Measurements from ENCODE around the gene KCNA1.

Gene KCNA1

DNA sequence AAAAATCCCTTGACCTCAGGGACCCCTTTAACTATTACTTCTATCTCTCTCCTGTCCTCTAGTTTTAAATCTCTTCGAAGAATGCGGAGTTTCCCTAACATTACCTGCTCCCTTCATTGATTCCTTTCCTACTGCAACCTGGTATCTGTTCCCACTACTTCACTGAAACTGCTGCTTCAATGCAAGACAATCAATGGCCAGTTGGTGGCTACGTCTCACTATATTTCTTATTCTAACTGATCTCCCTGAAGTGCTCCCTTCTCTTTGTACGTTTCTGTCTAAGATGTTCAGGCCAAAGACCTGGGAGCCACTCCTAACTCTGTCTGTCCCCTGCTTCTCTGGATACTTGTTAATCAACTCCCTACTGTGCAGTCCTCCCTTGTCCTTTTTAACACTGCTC, 10.3 kb upstream of the KCNA1 start:
- H3K27ac ChIP-seq (ENCODE audit: low read length): no peak overlapping the region
- no peak for DNase-seq

DNA sequence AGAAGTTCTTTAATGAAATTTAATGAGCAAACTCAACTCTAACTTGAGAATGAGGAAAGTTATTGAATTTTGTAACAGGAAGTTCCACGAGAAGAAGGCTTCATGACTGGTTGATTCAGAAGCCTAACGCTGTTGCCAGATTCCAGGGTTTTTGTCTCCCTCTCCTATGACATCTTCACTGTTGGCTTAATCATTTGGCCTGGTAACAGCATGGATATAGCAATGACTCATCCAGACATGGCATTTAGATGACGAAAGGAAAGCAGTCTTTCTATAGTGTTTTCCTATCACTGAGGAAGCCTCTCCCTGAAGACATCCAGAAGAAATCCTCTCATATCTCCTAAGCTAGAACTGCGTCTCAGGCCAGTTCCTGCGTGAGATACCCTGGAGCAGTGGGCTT, 9.4 kb upstream of the KCNA1 start:
- Histone ChIP-seq H3K4me2 (ENCODE audit: low read depth, low read length) (no peak overlapping the region), H3K9me3 (replicated peaks; ENCODE audit: insufficient read depth, low read length) (no peaks in the 10 kb centered on the region), H3K4me3 (ENCODE audit: low read length) (no peak overlapping the region), H3K27ac (ENCODE audit: low read length) (no peak overlapping the region), H3K36me3 (replicated peaks; ENCODE audit: insufficient read depth, low read length) (no peaks in the 10 kb centered on the region), H3K4me1 (ENCODE audit: low read length) (no peaks in the 10 kb centered on the region), H4K20me1 (ENCODE audit: insufficient read depth, low read length) (no peaks in the 10 kb centered on the region), H3K9me2 (replicated peaks; ENCODE audit: insufficient read depth, low read length) (no peaks in the 10 kb centered on the region), H3K27me3 (replicated peaks; ENCODE audit: insufficient read depth, low read length) (no peaks in the 10 kb centered on the region), H3K79me2 (ENCODE audit: low read length) (no peaks in the 10 kb centered on the region), H3F3A (ENCODE audit: insufficient read depth, low read length) (no peaks in the 10 kb centered on the region), H2AFZ (ENCODE audit: low read length) (no peak overlapping the region), H3K9ac (ENCODE audit: low read length) (no peak overlapping the region)
- TF ChIP-seq, protein P1, sequence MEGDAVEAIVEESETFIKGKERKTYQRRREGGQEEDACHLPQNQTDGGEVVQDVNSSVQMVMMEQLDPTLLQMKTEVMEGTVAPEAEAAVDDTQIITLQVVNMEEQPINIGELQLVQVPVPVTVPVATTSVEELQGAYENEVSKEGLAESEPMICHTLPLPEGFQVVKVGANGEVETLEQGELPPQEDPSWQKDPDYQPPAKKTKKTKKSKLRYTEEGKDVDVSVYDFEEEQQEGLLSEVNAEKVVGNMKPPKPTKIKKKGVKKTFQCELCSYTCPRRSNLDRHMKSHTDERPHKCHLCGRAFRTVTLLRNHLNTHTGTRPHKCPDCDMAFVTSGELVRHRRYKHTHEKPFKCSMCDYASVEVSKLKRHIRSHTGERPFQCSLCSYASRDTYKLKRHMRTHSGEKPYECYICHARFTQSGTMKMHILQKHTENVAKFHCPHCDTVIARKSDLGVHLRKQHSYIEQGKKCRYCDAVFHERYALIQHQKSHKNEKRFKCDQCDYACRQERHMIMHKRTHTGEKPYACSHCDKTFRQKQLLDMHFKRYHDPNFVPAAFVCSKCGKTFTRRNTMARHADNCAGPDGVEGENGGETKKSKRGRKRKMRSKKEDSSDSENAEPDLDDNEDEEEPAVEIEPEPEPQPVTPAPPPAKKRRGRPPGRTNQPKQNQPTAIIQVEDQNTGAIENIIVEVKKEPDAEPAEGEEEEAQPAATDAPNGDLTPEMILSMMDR (IDR thresholded peaks at IDR 0.05; ENCODE audit: low read length): no peak
- TF ChIP-seq EZH2phosphoT487 (IDR thresholded peaks at IDR 0.05; ENCODE audit: low read length): no peak
- no peak for TF ChIP-seq EZH2 (optimal IDR thresholded peaks at IDR 0.05; ENCODE audit: low read depth, low read length)
- DNase-seq: no peak

More for the DNA sequence above, 10.3 kb upstream of the KCNA1 start:
- Histone ChIP-seq H3K4me2 (ENCODE audit: low read depth, low read length) (no peak overlapping the region), H3K4me1 (ENCODE audit: low read length) (no peaks in the 10 kb centered on the region), H2AFZ (ENCODE audit: low read length) (no peak overlapping the region), H3F3A (ENCODE audit: insufficient read depth, low read length) (no peaks in the 10 kb centered on the region), H3K79me2 (ENCODE audit: low read length) (no peaks in the 10 kb centered on the region), H3K27me3 (replicated peaks; ENCODE audit: insufficient read depth, low read length) (no peaks in the 10 kb centered on the region), H4K20me1 (ENCODE audit: insufficient read depth, low read length) (no peaks in the 10 kb centered on the region), H3K4me3 (ENCODE audit: low read length) (no peak overlapping the region), H3K9me3 (replicated peaks; ENCODE audit: insufficient read depth, low read length) (no peaks in the 10 kb centered on the region), H3K9me2 (replicated peaks; ENCODE audit: insufficient read depth, low read length) (no peaks in the 10 kb centered on the region), H3K9ac (ENCODE audit: low read length) (no peak overlapping the region), H3K36me3 (replicated peaks; ENCODE audit: insufficient read depth, low read length) (no peaks in the 10 kb centered on the region)
- TF ChIP-seq EZH2phosphoT487 (IDR thresholded peaks at IDR 0.05; ENCODE audit: low read length) (no peak), EZH2 (optimal IDR thresholded peaks at IDR 0.05; ENCODE audit: low read depth, low read length) (no peak)
- TF ChIP-seq, protein P1 (IDR thresholded peaks at IDR 0.05; ENCODE audit: low read length): no peak

DNA sequence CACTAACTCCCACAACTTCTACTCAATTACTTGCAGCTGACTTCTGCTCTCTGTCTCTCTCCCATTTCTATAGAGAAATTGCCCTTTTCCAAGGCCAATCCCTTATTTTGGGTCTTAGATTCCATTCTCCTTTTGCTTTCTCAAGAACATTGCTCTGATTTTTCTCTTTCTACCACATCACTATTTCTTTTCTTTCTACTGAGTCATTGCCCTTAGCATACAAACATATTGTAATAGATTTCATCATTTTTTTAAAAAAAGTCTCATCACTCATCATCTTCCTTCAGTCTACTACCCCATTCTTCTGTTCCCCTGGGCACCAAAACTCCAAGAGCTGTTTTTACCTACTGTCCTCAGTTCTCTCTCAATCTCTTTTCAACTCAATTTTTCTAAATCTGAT, 4.4 kb upstream of the KCNA1 start:
- Histone ChIP-seq H3K9me2 (replicated peaks; ENCODE audit: insufficient read depth, low read length) (no peaks in the 10 kb centered on the region), H3K4me1 (ENCODE audit: low read length) (no peaks in the 10 kb centered on the region), H3K27ac (ENCODE audit: low read length) (no peak overlapping the region), H3K27me3 (replicated peaks; ENCODE audit: insufficient read depth, low read length) (peaks cover 17% of the 10 kb centered on the region), H3K36me3 (replicated peaks; ENCODE audit: insufficient read depth, low read length) (no peaks in the 10 kb centered on the region), H3K9ac (ENCODE audit: low read length) (no peak overlapping the region), H3K79me2 (ENCODE audit: low read length) (no peaks in the 10 kb centered on the region), H3F3A (ENCODE audit: insufficient read depth, low read length) (no peaks in the 10 kb centered on the region), H3K4me2 (ENCODE audit: low read depth, low read length) (no peak overlapping the region), H3K4me3 (ENCODE audit: low read length) (no peak overlapping the region), H3K9me3 (replicated peaks; ENCODE audit: insufficient read depth, low read length) (no peaks in the 10 kb centered on the region), H2AFZ (ENCODE audit: low read length) (no peak overlapping the region), H4K20me1 (ENCODE audit: insufficient read depth, low read length) (no peaks in the 10 kb centered on the region)
- DNase-seq: no peak
- no peak for TF ChIP-seq EZH2phosphoT487 (IDR thresholded peaks at IDR 0.05; ENCODE audit: low read length)
- no peak for TF ChIP-seq EZH2 (optimal IDR thresholded peaks at IDR 0.05; ENCODE audit: low read depth, low read length)
- TF ChIP-seq, protein P1 (IDR thresholded peaks at IDR 0.05; ENCODE audit: low read length): no peak
